ENCODE measurements around the gene NLRC5. TPM values are rescaled to one million over a fixed set of nuclear protein-coding genes. Genes with fewer than 3 reads are reported as not detected.

The NLRC5 gene
- total RNA-seq, 5 donors from 2014 or later (not counting 1 experiment from before 2014, with no cell fraction given), result 390 to 711 (median 496) TPM

- Mint-ChIP-seq H3K9me3 (no peaks in the 10 kb centered on the region), H3K36me3 (no peaks in the 10 kb centered on the region), H3K27ac (peak overlapping the region; percentile 51 to 91), H3K27me3 (no peaks in the 10 kb centered on the region), H3K4me1 (peaks cover 78 to 84% (median 79%) of the 10 kb centered on the region in 3 donors), H3K4me3 (peak overlapping the region in 1 of 3 donors; percentile 38)
- 61% methylated on average over 4 of the region's 4 CpGs for WGBS (ENCODE audit: insufficient coverage)
- CTCF ChIA-PET, result interaction anchor here (0.6 to 1.6 kb wide), 3 partner anchors 14 to 59 kb away, joined by 3 to 5 read pairs (median 3); partner anchors contain the start of genes CPNE2 (in 1 of the 2), PSME3IP1 (in 1 of the 2) and RSPRY1 (in 1 of the 2)
- POLR2A ChIA-PET, result no interaction called here
- Histone ChIP-seq H3K27me3 (replicated peaks in 1 of 2; ENCODE audit: control insufficient read depth in 2 of 2, extremely low read depth in 1 of 2, insufficient read depth in 2 of 2, low read length in 1 of 2) (no peaks in the 10 kb centered on the region), H3K36me3 (ENCODE audit: control insufficient read depth in 2 of 2, extremely low read depth in 1 of 2, insufficient read depth in 1 of 2, low read length in 1 of 2) (no peaks in the 10 kb centered on the region), H3K4me1 (ENCODE audit: control insufficient read depth in 1 of 2, extremely low read depth in 1 of 2, insufficient read depth in 2 of 2, low read length in 2 of 2) (peaks cover 23 to 84% of the 10 kb centered on the region in 2 experiments), H3K27ac (ENCODE audit: low read length) (peak overlapping the region; percentile 19), H3K4me3 (ENCODE audit: control insufficient read depth in 1 of 2, extremely low read depth in 1 of 2, low read length in 1 of 2) (no peak overlapping the region), H3K9me3 (no peaks in the 10 kb centered on the region)
- DNase-seq, result no peak
- ATAC-seq (replicated peaks in 1 of 4), result no peak
Observed at GRCh38 chr16:57126411-57126810, 137.1 kb downstream of the NLRC5 start.

GRCh38 chr16:57127037-57127763 lies 137.8 kb downstream of the NLRC5 start:
- H3K27me3 Mint-ChIP-seq, result no peaks in the 10 kb centered on the region
- Histone ChIP-seq H3K27me3 (replicated peaks in 1 of 2; ENCODE audit: control insufficient read depth in 2 of 2, extremely low read depth in 1 of 2, insufficient read depth in 2 of 2, low read length in 1 of 2) (no peaks in the 10 kb centered on the region), H3K36me3 (ENCODE audit: control insufficient read depth in 2 of 2, extremely low read depth in 1 of 2, insufficient read depth in 1 of 2, low read length in 1 of 2) (no peaks in the 10 kb centered on the region), H3K4me1 (ENCODE audit: control insufficient read depth in 1 of 2, extremely low read depth in 1 of 2, insufficient read depth in 2 of 2, low read length in 2 of 2) (peaks cover 30 to 92% of the 10 kb centered on the region in 2 experiments), H3K9me3 (no peaks in the 10 kb centered on the region), H3K27ac (ENCODE audit: low read length) (peak overlapping the region; percentile 72), H3K4me3 (ENCODE audit: control insufficient read depth in 1 of 2, extremely low read depth in 1 of 2, low read length in 1 of 2) (no peak overlapping the region)
- ChIA-PET POLR2A (no interaction called here), CTCF (interaction anchor here (0.6 to 1.6 kb wide), 2 partner anchors 35 to 59 kb away, joined by 3 to 5 read pairs; partner anchors contain the start of genes CPNE2 (in 1 of the 2), PSME3IP1 (in 1 of the 2) and RSPRY1 (in 1 of the 2))
- H3K9me3 Mint-ChIP-seq, result no peaks in the 10 kb centered on the region
- peaks cover 85 to 92% (median 87%) of the 10 kb centered on the region in 3 donors for H3K4me1 Mint-ChIP-seq
- no peaks in the 10 kb centered on the region for H3K36me3 Mint-ChIP-seq
- WGBS (ENCODE audit: insufficient coverage), result 79% methylated on average over 4 of the region's 5 CpGs
- ATAC-seq (replicated peaks in 1 of 4), result no peak
- peak overlapping the region; percentile 81 to 91 for H3K27ac Mint-ChIP-seq
- DNase-seq, result no peak
- H3K4me3 Mint-ChIP-seq, result peak overlapping the region in 2 of 3 donors; percentile 9 to 21

- CTCF ChIA-PET, result interaction anchor here in 1 of 2 donors (1.6 kb wide), 1 partner anchor 36 kb away, joined by 5 read pairs; the partner anchor contains the start of gene CPNE2
- no peaks in the 10 kb centered on the region for H3K36me3 Mint-ChIP-seq
- 97% methylated on average over 5 of the region's 7 CpGs for WGBS (ENCODE audit: insufficient coverage)
- H3K4me1 Mint-ChIP-seq, result peaks cover 89 to 98% (median 93%) of the 10 kb centered on the region in 3 donors
- peaks cover 34 to 98% of the 10 kb centered on the region in 2 experiments for H3K4me1 ChIP-seq (ENCODE audit: control insufficient read depth in 1 of 2, extremely low read depth in 1 of 2, insufficient read depth in 2 of 2, low read length in 2 of 2)
- DNase-seq (no peak), ATAC-seq (replicated peaks in 1 of 4) (no peak)
- H3K4me3 Mint-ChIP-seq, result peak overlapping the region in 1 of 3 donors; percentile 21
- peak overlapping the region; percentile 72 for H3K27ac ChIP-seq (ENCODE audit: low read length)
- H3K27ac Mint-ChIP-seq, result peak overlapping the region; percentile 81 to 91
- H3K9me3 Mint-ChIP-seq, result no peaks in the 10 kb centered on the region
- POLR2A ChIA-PET, result no interaction called here
- no peaks in the 10 kb centered on the region for H3K27me3 Mint-ChIP-seq
- H3K36me3 ChIP-seq (ENCODE audit: control insufficient read depth in 2 of 2, extremely low read depth in 1 of 2, insufficient read depth in 1 of 2, low read length in 1 of 2), result no peaks in the 10 kb centered on the region
- no peaks in the 10 kb centered on the region for H3K9me3 ChIP-seq
- H3K27me3 ChIP-seq (replicated peaks in 1 of 2; ENCODE audit: control insufficient read depth in 2 of 2, extremely low read depth in 1 of 2, insufficient read depth in 2 of 2, low read length in 1 of 2), result no peaks in the 10 kb centered on the region
- H3K4me3 ChIP-seq (ENCODE audit: control insufficient read depth in 1 of 2, extremely low read depth in 1 of 2, low read length in 1 of 2), result no peak overlapping the region
Observed at GRCh38 chr16:57127836-57128235, 138.5 kb downstream of the NLRC5 start.

- Histone ChIP-seq H3K36me3 (ENCODE audit: control insufficient read depth in 2 of 2, extremely low read depth in 1 of 2, insufficient read depth in 1 of 2, low read length in 1 of 2) (no peaks in the 10 kb centered on the region), H3K4me1 (ENCODE audit: control insufficient read depth in 1 of 2, extremely low read depth in 1 of 2, insufficient read depth in 2 of 2, low read length in 2 of 2) (peaks cover 36 to 99% of the 10 kb centered on the region in 2 experiments), H3K9me3 (no peaks in the 10 kb centered on the region), H3K4me3 (ENCODE audit: control insufficient read depth in 1 of 2, extremely low read depth in 1 of 2, low read length in 1 of 2) (peak overlapping the region in 1 of 2 donors; percentile 2), H3K27ac (ENCODE audit: low read length) (peak overlapping the region; percentile 72), H3K27me3 (replicated peaks in 1 of 2; ENCODE audit: control insufficient read depth in 2 of 2, extremely low read depth in 1 of 2, insufficient read depth in 2 of 2, low read length in 1 of 2) (no peaks in the 10 kb centered on the region)
- CTCF ChIA-PET, result interaction anchor here in 1 of 2 donors (1.2 kb wide), 1 partner anchor 36 kb away, joined by 6 read pairs; no protein-coding TSS in a partner anchor
- POLR2A ChIA-PET, result interaction anchor here (0.6 to 0.7 kb wide), 2 partner anchors 32 to 124 kb away, joined by 3 read pairs; no protein-coding TSS in a partner anchor
- WGBS (ENCODE audit: insufficient coverage), result 38% methylated on average over 10 of the region's 11 CpGs
- ATAC-seq (replicated peaks in 1 of 4) (peak; percentile 83 to 89 (median 86)), DNase-seq (peak in 33 of 35 experiments; percentile 40 to 73 (median 54))
- Mint-ChIP-seq H3K9me3 (no peaks in the 10 kb centered on the region), H3K27ac (peak overlapping the region; percentile 96 to 99), H3K27me3 (no peaks in the 10 kb centered on the region), H3K4me1 (peaks cover 88 to 94% (median 92%) of the 10 kb centered on the region in 3 donors), H3K36me3 (no peaks in the 10 kb centered on the region), H3K4me3 (peak overlapping the region; percentile 62 to 75 (median 69))
Observed at GRCh38 chr16:57128771-57129389, 139.5 kb downstream of the NLRC5 start.

GRCh38 chr16:57130950-57131321 lies 141.6 kb downstream of the NLRC5 start:
- Histone ChIP-seq H3K4me1 (ENCODE audit: control insufficient read depth in 1 of 2, extremely low read depth in 1 of 2, insufficient read depth in 2 of 2, low read length in 2 of 2) (peaks cover 43 to 99% of the 10 kb centered on the region in 2 experiments), H3K36me3 (ENCODE audit: control insufficient read depth in 2 of 2, extremely low read depth in 1 of 2, insufficient read depth in 1 of 2, low read length in 1 of 2) (no peaks in the 10 kb centered on the region), H3K4me3 (ENCODE audit: control insufficient read depth in 1 of 2, extremely low read depth in 1 of 2, low read length in 1 of 2) (peak overlapping the region in 1 of 2 donors; percentile 63), H3K27ac (ENCODE audit: low read length) (peak overlapping the region; percentile 72), H3K9me3 (no peaks in the 10 kb centered on the region), H3K27me3 (replicated peaks in 1 of 2; ENCODE audit: control insufficient read depth in 2 of 2, extremely low read depth in 1 of 2, insufficient read depth in 2 of 2, low read length in 1 of 2) (no peaks in the 10 kb centered on the region)
- no peak for ATAC-seq (replicated peaks in 1 of 4)
- no peaks in the 10 kb centered on the region for H3K9me3 Mint-ChIP-seq
- peak overlapping the region; percentile 95 to 99 for H3K27ac Mint-ChIP-seq
- no peaks in the 10 kb centered on the region for H3K27me3 Mint-ChIP-seq
- DNase-seq, result no peak
- CTCF ChIA-PET, result no interaction called here
- POLR2A ChIA-PET, result interaction anchor here in 1 of 2 donors (0.5 to 0.6 kb wide), 2 partner anchors 39 to 192 kb away, joined by 4 to 15 read pairs; no protein-coding TSS in a partner anchor
- whole genome bisulfite sequencing (ENCODE audit: insufficient coverage), result 86% methylated on average over 6 of the region's 6 CpGs
- H3K36me3 Mint-ChIP-seq, result no peaks in the 10 kb centered on the region
- peaks cover 90 to 94% (median 93%) of the 10 kb centered on the region in 3 donors for H3K4me1 Mint-ChIP-seq
- H3K4me3 Mint-ChIP-seq, result peak overlapping the region; percentile 28 to 62 (median 41)

- H3K27me3 Mint-ChIP-seq, result no peaks in the 10 kb centered on the region
- H3K9me3 Mint-ChIP-seq, result no peaks in the 10 kb centered on the region
- 77% methylated on average over 16 of the region's 17 CpGs for WGBS (ENCODE audit: insufficient coverage)
- DNase-seq, result peak in 1 of 35 experiments; percentile 30
- no peaks in the 10 kb centered on the region for H3K36me3 Mint-ChIP-seq
- peak overlapping the region; percentile 94 to 99 for H3K27ac Mint-ChIP-seq
- ATAC-seq (replicated peaks in 1 of 4), result no peak
- CTCF ChIA-PET, result no interaction called here
- H3K9me3 ChIP-seq, result no peaks in the 10 kb centered on the region
- peaks cover 90 to 93% (median 93%) of the 10 kb centered on the region in 3 donors for H3K4me1 Mint-ChIP-seq
- peak overlapping the region in 1 of 2 donors; percentile 63 for H3K4me3 ChIP-seq (ENCODE audit: control insufficient read depth in 1 of 2, extremely low read depth in 1 of 2, low read length in 1 of 2)
- H3K4me3 Mint-ChIP-seq, result peak overlapping the region in 2 of 3 donors; percentile 41 to 62
- H3K36me3 ChIP-seq (ENCODE audit: control insufficient read depth in 2 of 2, extremely low read depth in 1 of 2, insufficient read depth in 1 of 2, low read length in 1 of 2), result no peaks in the 10 kb centered on the region
- POLR2A ChIA-PET, result interaction anchor here in 1 of 2 donors (0.5 kb wide), 1 partner anchor 193 kb away, joined by 4 read pairs; no protein-coding TSS in a partner anchor
- H3K4me1 ChIP-seq (ENCODE audit: control insufficient read depth in 1 of 2, extremely low read depth in 1 of 2, insufficient read depth in 2 of 2, low read length in 2 of 2), result peaks cover 47 to 99% of the 10 kb centered on the region in 2 experiments
- no peaks in the 10 kb centered on the region for H3K27me3 ChIP-seq (replicated peaks in 1 of 2; ENCODE audit: control insufficient read depth in 2 of 2, extremely low read depth in 1 of 2, insufficient read depth in 2 of 2, low read length in 1 of 2)
- H3K27ac ChIP-seq (ENCODE audit: low read length), result peak overlapping the region; percentile 72
Observed at GRCh38 chr16:57131351-57131970, 142.1 kb downstream of the NLRC5 start.

All from T-cell (primary cell).